IMR-90 (cell line): ENCODE measurements around the gene MGAT5B.

ENCODE experiments used
- BHLHE40 ChIP-seq: fragments of 150-350 bp; IDR thresholded peaks from 2 replicates; pipeline ENCODE4 v1.6.1; 2016; ENCODE audit warnings: mild to moderate bottlenecking, low read depth, low read length
- CTCF ChIP-seq: conservative IDR thresholded peaks from 2 replicates; pipeline ENCODE4 v1.5.1; 2012; ENCODE audit warnings: mild to moderate bottlenecking, low read depth, low read length, improper control_type of control experiment
- ELK1 ChIP-seq: fragments of 150-350 bp; IDR thresholded peaks from 2 replicates; pipeline ENCODE4 v1.6.1; 2016; ENCODE audit warnings: low read depth, mild to moderate bottlenecking, low read length, moderate library complexity, borderline replicate concordance
- FOS ChIP-seq: fragments of 150-350 bp; IDR thresholded peaks from 2 replicates; pipeline ENCODE4 v1.6.1; 2016; ENCODE audit warnings: low read depth, low read length
- MAFK ChIP-seq: IDR thresholded peaks from 2 replicates; pipeline ENCODE4 v1.6.1; 2012; ENCODE audit warnings: low read depth, low read length, improper control_type of control experiment
- POLR2A ChIP-seq: IDR thresholded peaks from 2 replicates; pipeline ENCODE4 v1.6.1; 2012; ENCODE audit warnings: mild to moderate bottlenecking, low read depth, low read length
- RCOR1 ChIP-seq: IDR thresholded peaks from 2 replicates; pipeline ENCODE4 v1.6.1; 2012; ENCODE audit warnings: mild to moderate bottlenecking, low read length, improper control_type of control experiment; ENCODE audit not compliant: insufficient replicate concordance
- SMC3 ChIP-seq: fragments of 150-350 bp; IDR thresholded peaks from 2 replicates; pipeline ENCODE4 v1.6.1; 2016; ENCODE audit warnings: low read depth, mild to moderate bottlenecking, antibody characterized with exemption, low read length, moderate library complexity

GRCh38 chr17:76925441-76925891 lies 57.3 kb downstream of the MGAT5B start:
- TF ChIP-seq CTCF (no peak), SMC3 (no peak), BHLHE40 (no peak), FOS (no peak), POLR2A (no peak), ELK1 (no peak), MAFK (peak; percentile 32; the same call in 1 of the 2 replicates), RCOR1 (no peak)
